Suprapubic skin (tissue), 4 donors: Measurements from ENCODE around the gene GRIK3.

ENCODE experiments used
- CTCF ChIP-seq, 2 donors: fragments of 200-600 bp in 1 of 2; fragments of 450-650 bp in 1 of 2; sonication (generic) in 1 of 2; IDR thresholded peaks; one replicate each; pipeline ENCODE4 v1.5.1; 2016 to 2019; ENCODE audit warnings: antibody characterized with exemption in 2 of 2, mild to moderate bottlenecking in 1 of 2, moderate library complexity in 1 of 2
- EP300 ChIP-seq: sonication (generic); formaldehyde crosslinking; IDR thresholded peaks from one replicate; pipeline ENCODE4 v1.6.1; 2017; ENCODE audit warnings: antibody characterized with exemption
- POLR2A ChIP-seq, 2 donors: fragments of 450-650 bp; IDR thresholded peaks; one replicate each; pipeline ENCODE4 v1.6.1; 2017; ENCODE audit warnings: antibody characterized with exemption in 2 of 2, mild to moderate bottlenecking in 2 of 2, moderate library complexity in 2 of 2
- POLR2AphosphoS5 ChIP-seq, 3 donors: sonication (generic); formaldehyde crosslinking; IDR thresholded peaks; one replicate each; pipeline ENCODE4 v1.6.1; 2017; ENCODE audit warnings: antibody characterized with exemption in 3 of 3

- TF ChIP-seq EP300 (no peak), CTCF (IDR thresholded peaks at IDR 0.05) (no peak), POLR2A (IDR thresholded peaks at IDR 0.05) (no peak), POLR2AphosphoS5 (IDR thresholded peaks at IDR 0.05) (no peak)
Observed at GRCh38 chr1:37068897-37069296, 34.6 kb upstream of the GRIK3 start.
